Measurements from ENCODE around the gene KHDC4. TPM values are rescaled to one million over a fixed set of nuclear protein-coding genes. Genes with fewer than 3 reads are reported as not detected.
"Not testable (repeated sequence)": the region's sequence is repeated elsewhere in the genome, so short reads cannot be mapped to it uniquely, and the experiment has no call there.

Gene KHDC4
- total RNA-seq, 2 donors from 2014 or later: 21.0 to 27.8 TPM

DNA sequence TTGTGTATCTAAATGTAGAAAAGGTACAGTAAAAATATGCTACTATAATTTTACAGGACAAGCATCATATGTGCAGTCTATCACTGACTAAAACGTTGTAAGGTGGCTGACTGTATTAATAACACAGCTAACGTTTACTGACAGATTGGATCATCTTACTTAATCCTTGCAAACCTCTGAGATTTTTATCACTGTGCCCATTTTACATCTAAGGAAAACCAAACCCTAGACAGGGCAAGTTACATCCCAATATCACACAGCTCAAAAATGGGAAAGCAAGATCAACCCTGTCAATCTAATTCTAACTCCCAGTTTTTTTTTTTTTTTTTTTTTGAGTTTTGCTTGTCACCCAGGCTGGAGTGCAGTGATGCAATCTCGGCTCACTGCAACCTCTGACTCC, 15.6 kb downstream of the KHDC4 start:
- DNase-seq (no peak), ATAC-seq (no peak)
- intact Hi-C loops (cut with DNase I): no loop called here

DNA sequence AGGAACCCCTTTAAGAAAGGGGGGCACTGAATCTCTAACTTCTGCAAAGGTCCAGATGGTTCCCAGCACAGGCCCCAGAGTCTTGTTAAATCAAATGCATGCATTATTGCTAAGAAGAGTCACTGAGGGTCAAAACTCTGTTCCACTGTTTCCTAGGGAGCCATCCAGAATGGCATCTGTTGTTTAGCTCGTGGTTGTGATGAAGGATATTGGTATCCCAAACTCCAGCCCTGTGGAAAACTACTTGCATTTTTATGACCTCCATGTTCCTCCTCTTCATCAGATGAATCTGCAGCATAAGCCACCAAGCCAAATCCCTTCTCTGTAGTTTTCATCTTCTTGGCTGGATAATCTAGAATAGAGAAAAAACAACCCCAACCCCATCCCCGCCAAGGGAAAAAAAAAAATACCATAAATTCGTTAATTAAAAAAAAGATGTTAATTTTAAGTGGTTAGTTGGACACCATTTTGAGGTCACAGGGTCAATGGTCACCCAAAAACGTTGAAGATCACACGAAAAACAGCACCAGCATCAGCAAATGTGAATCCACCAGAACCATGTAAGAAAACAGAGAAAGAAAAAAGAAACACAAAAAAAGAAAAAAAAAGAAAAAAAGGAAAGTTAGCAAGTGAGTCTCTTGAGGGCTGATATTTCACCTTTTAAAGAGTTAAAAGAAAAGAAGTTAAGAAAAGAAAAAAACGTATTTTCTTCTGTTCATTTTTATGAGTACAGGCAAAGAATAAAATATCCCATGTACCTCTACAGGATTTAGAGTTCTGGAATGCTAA, 20.1 kb downstream of the KHDC4 start:
- ATAC-seq: no peak
- DNase-seq: no peak
- intact Hi-C loops (cut with DNase I): no loop called here

DNA sequence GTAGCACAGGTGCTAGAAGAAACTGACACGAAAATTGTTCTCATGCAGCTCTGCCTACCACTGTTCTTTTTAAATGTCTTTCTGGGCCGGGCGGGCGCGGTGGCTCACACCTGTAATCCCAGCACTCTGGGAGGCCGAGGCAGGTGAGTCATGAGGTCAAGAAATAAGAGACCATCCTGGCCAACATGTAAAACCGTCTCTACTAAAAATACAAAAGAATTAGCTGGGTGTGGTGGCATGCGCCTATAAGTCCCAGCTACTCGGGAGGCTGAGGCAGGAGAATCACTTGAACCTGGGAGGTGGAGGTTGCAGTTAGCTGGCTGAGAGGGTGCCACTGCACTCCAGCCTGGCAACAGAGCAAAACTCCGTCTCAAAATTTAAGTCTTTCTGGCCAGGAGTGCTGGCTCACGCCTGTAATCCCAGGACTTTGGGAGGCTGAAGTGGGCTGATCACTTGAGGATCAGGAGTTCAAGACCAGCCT, 22.1 kb downstream of the KHDC4 start:
- no peak for ATAC-seq
- intact Hi-C loops (cut with DNase I): no loop called here
- DNase-seq: no peak

DNA sequence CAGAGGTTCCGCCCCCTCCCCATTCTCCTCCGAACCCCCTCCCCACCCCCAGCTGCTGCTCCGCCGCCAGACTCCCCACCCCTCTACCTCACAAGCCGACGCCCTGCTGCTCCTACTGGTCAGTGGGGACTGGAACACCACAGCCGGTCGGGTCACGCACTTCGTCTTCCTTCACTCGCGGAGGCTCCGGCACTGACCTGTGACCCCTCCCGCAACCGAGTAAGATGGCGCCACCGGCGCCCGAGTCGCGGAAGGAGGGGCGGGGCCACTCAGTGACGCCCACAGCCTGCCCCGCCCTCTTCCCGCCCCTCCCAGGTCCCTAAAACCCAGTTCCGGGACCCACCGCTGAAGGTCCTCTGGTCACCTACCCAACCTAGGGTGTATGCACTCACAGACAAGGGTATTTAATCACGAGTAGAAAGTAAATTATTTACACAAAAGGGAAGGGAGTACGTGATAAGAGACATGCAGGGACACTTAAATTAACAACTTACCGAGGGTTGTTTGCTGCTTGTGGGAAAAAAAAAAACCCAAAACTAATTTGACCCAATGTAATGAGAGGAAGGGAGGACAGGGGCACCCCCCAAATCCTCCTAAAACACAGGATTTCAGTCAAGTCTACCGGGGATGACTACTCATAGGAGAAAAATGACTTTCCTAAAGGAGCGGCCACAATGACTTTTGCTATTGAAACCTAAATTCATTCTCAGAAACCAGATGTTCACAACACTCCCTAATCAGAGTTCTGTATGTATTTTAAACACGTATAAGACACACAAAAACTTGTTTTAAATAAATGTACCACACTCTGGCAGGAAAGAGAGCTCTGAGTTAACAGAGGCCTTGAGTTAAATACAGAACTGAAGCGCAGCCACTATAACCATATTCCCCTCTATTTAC, 22.8 kb downstream of the KHDC4 start, which contains the start of gene RIT1:
TSS of gene RIT1 (minus strand) at position 194 of the 900 bp plus-strand sequence. CDS start 588 bp downstream, outside the sequence.
- DNase-seq: peak; percentile 91
- intact Hi-C loops (cut with DNase I): loop anchor here in 1 of 2 donors (2.0 kb wide), 1 partner anchor 51 kb away; no protein-coding TSS in a partner anchor
- peak; percentile 98 to 99 for ATAC-seq

DNA sequence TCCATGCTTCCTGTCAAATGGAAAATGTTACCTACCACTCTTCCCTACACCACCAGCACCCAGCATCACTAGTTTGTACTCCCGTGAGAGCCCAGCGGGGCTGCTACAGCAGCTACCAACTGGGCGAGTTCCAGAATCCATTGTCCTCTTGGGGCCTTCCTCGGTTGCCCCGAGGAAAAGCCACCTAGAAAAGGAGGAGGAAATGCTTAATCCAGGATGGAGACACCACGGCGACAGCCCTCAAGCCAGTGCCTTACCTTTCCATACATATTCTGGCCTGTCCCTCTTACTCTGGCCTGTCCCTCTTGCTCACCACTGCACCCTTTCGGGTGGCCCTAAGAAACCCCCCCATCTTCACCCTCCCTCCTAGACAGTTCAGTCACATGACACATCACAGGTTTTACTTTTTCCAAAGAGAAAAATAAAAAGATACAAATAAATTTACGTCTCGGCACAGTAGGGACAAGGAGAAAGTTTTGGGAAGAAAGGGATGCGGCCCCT, 23.5 kb downstream of the KHDC4 start:
- ATAC-seq (peak; percentile 66 to 71), DNase-seq (no peak)
- intact Hi-C loops (cut with DNase I): loop anchor here in 1 of 2 donors (2.0 kb wide), 1 partner anchor 50 kb away; no protein-coding TSS in a partner anchor

DNA sequence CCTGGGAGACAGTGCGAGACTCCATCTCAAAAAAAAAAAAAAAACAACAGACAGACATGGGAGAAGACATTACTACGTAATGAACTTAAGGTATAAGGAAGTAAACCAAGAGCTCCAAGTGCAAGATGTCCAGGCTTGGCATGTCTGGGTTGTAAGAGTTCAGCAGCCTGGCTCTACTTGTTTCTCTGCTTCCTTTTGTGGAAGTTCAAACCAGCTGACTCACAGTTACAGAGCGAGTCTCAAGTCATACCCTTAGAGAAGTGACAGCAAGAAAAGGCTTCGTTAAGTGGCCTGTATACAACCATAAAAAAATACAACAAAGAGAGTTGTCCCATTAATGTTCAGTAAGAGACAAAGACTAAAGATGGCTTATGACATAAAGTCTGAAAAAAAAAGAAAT, 24.3 kb downstream of the KHDC4 start:
- ATAC-seq (peak in 1 of 2 donors; percentile 43), DNase-seq (no peak)
- intact Hi-C loops (cut with DNase I): loop anchor here (2.0 to 10.0 kb wide), 2 partner anchors 49 to 95 kb away; no protein-coding TSS in a partner anchor

DNA sequence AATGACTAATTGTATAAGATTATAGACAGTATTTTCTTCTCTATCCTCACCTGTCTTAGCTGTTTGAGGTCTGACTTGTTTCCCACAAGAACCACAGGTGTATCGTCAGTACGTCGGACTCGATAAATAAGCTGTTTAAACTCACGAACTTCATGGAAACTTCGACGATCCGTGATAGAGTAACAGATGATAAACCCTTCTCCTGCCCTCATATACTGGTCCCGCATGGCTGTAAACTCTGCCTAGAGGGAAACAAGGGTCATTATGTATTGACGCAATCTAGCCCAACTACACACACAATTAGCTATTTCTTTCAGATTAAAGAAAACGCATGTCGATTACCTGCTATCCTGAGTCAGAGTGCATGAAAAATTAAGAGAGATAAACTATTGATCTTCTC, 30.0 kb downstream of the KHDC4 start:
- no peak for DNase-seq
- no peak for ATAC-seq
- intact Hi-C loops (cut with DNase I): loop anchor here in 1 of 2 donors (10.0 kb wide), 1 partner anchor 89 kb away; no protein-coding TSS in a partner anchor

DNA sequence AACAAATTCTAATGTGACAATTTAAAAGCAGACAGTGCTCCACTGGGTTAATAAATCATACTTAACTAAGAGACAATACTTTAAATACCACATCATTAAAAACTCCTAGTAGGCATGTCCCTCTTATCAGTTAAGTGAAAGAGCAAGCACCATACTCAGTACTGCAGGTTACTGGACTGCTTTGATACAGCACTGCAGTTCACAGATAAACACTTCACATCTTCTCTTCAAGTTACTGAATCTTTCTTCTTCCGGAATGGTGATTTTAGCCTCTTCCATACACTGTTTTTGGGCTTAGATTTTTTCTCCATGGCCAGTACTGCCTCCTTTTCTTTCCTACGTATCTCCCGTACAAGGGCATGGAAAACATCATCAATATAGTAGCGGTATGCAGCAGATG, 34.1 kb downstream of the KHDC4 start:
- intact Hi-C loops (cut with DNase I): loop anchor here in 1 of 2 donors (10.0 kb wide), 1 partner anchor 85 kb away; no protein-coding TSS in a partner anchor
- ATAC-seq (no peak), DNase-seq (no peak)

DNA sequence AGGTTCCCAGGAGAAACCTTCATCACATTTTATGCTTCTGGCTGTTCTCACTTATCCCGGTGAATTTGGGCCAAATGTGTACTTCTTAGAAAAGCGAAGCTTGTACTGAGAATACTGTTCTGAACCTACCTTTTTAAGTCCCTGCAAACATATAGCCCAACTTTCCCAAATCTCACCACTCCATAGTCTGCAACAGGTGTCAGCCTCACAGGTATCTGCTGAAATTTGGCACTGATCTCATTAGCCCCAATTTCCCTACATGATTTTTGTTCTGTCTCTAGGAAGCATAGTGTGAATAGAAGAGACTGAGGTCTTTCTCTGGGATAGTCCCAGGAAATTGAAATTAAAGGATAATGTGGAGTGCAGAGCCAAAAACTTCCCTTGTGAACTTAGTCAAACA, 34.5 kb downstream of the KHDC4 start:
- no peak for ATAC-seq
- intact Hi-C loops (cut with DNase I): loop anchor here in 1 of 2 donors (10.0 kb wide), 1 partner anchor 85 kb away; no protein-coding TSS in a partner anchor
- DNase-seq: no peak

DNA sequence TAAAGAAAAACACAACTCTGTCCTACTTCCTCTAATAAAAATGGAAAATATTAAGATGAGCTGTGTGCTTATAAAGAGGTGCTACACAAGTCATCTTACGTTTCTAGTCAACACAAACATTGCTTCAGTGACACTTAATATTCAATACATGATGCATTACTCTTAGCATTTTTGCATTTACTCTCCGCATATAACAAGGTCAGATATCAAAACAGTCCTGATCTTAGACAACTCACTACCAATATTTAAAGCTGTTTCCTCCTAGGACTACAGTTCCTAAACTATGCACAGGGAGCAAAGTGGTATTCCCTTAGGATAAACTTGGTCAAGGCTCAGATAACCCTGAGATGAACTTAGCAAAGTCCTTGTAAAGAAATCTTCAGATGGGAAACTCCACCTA, 35.3 kb downstream of the KHDC4 start:
- no peak for ATAC-seq
- no peak for DNase-seq
- intact Hi-C loops (cut with DNase I): no loop called here

DNA sequence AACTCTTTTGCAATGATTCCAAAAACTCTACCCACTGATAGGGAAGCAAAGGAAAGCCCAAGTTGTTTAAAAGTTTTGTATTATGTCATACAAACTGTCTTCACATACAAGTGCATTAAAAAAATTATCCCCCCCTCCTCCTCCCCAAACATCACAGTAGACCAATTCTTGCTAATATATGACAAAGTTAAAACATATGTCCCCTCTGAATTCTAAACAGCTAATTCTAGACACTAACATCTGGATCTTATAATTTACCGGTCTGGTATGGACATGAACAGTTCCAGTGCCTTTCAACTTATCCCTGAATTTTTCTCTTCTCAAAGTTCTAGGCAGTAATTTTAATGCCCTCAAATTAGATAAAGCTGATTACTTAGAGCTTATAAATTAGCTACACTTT, 36.5 kb downstream of the KHDC4 start:
- ATAC-seq (no peak), DNase-seq (no peak)
- intact Hi-C loops (cut with DNase I): no loop called here

DNA sequence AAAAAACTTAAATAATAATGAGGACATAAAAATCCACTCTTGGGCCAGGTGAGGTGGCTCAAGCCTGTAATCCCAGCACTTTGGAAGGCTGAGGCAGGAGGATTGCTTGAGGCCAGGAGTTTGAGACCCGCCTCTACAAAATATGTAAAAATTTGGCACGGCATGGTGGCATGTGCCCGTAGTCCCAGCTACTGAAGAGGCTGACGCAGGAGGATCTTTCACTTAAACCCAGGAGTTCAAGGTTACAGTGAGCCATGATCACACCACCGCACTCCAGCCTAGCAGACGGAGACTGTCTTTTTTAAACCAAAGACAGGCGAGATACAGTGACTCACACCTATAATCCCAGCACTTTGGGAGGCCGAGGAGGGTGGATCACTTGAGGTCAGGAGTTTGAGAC, 37.7 kb downstream of the KHDC4 start:
- ATAC-seq; DNase-seq; intact Hi-C loops (cut with DNase I): not testable (repeated sequence)

DNA sequence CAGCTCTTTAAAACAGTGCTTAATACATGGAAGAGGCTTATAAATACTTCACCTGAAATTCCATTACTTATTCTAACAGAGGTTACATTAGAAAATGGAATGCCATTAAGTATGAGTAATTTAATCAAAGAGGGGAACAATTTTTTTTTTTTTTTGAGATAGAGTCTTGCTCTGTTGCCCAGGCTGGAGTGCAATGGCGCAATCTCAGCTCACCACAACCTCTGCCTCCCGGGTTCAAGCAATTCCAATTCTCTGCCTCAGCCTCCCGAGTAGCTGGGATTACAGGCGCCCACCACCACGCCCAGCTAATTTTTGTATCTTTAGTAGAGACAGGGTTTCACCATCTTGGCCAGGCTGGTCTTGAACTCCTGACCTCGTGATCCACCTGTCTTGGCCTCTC, 38.6 kb downstream of the KHDC4 start:
- intact Hi-C loops (cut with DNase I); ATAC-seq; DNase-seq: not testable (repeated sequence)

DNA sequence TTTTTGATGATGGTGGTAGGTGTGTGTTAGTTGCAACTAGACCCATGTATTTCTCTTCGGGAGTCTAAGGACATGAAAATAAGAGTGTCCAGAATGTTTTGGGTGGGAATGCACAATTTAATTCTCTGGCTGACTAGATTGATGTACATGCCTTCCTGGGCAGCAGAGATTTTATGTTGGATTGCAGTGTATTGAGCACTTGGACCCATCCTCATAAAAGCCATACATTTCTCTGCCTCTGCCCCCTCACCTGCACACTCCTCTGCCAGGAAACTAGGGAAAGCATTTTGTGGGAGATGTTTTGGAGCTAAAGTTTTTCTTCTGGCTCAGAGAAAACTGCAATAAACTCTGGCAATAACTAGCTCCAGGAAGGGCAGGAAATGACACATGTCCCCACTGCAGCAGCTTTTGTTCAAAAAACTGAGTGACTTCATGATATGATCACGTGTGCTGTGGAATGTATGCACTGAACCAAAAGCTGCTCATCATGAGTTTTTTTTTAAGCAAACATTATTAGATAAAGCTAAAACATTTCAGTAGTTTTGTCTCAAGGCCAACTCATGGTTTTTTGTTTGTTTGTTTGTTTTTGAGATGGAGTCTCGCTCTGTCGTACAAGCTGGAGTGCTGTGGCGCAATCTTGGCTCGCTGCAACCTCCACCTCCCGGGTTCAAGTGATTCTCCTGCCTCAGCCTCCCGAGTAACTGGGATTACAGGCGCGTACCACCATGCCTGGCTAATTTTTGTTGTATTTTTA, 40.6 kb downstream of the KHDC4 start:
- peak; percentile 65 to 74 for ATAC-seq
- intact Hi-C loops (cut with DNase I): no loop called here
- DNase-seq: peak; percentile 30

DNA sequence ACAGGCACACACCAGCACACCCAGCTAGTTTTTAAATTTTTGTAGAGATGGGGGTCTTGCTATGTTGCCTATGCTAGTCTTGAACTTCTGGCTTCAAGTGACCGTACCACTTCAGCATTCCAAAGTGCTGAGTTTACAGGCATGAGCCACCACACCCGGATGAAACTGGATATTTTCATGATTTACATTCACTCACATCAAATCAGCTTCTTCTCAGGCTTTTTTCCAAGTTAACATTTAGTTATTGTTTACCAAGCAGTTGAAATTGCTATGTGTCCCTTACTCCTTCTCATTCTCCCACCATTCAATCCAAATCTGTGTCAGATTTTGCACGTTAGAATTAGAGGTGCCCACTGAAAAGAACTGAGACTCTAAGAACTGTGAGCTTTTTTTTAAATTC, 41.4 kb downstream of the KHDC4 start:
- DNase-seq: no peak
- no peak for ATAC-seq
- intact Hi-C loops (cut with DNase I): no loop called here

DNA sequence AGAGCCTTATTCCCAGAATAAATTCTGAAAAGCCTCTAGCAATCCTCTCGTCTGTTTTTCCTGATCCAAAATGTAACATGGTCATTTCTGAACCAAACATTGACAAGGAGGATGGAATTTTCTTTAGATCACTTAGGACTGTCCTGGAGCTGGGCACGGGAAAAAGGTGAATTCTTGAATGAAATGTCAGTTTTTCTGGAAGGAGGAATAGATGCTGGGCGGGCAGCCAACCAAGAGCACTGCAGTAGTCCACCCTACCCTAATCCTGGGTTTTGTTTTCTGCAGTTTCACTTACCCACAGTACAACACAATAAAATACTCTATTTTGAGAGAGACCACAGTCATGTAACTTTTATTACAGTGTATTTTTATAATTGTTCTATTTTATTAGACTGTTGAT, 44.0 kb downstream of the KHDC4 start:
- DNase-seq (no peak), ATAC-seq (no peak)
- intact Hi-C loops (cut with DNase I): no loop called here

DNA sequence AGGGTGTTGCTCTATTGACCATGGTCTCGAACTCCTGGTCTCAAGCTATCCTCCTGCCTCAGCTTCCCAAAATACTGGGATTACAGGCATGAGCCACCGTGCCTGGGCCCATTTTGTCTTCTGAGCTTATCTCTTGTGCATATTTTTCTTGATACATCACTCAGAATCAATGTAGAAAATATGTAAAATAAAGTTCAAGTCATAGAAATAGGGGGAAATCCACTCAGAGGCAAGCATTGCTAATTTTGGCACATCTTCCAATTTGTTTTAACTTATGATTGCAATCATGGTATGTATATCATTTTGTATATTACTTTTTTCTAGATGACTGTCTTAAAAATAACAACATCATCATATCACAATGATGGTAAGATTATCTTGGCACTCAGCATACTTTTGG, 44.6 kb downstream of the KHDC4 start:
- no peak for ATAC-seq
- intact Hi-C loops (cut with DNase I): no loop called here
- no peak for DNase-seq

DNA sequence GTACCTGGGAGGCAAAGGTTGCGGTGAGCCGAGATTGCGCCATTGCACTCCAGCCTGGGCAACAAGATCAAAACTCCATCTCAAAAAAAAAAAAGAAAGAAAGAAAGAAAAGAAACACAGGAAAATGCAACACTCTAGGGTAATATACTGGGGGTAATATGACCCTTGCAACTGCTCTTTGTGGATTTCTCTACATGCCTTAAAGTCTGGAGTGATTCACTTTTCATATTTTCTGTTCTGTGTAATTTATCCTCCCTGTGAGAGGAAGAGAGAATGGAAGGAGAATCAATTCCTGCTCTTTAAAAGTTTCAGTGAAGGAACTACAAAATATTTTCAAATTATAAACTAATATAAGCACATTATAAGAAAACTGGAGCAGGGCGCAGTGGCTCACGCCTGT, 45.7 kb downstream of the KHDC4 start:
- no peak for DNase-seq

DNA sequence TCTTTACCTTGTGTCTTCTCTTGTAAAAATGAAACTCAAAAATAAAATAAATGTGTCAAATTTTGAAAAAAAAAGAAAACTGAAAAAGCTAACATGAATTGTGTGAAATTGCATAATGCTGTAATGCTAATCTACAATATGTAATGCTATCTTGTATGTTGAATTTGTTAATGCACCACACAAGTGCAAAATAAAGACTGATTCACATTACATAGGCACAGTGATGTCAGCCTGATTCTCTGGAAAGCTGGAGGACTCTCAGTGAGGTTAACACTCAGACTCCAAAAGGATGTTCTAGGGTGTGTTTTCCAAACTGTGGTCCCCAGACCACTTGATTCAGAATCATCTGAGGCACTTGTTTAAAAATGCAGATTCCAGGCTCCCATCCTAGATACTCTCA, 49.2 kb downstream of the KHDC4 start:
- ATAC-seq (no peak), DNase-seq (no peak)
- intact Hi-C loops (cut with DNase I): no loop called here

More for the DNA sequence above, 45.7 kb downstream of the KHDC4 start:
- ATAC-seq: no peak
- intact Hi-C loops (cut with DNase I): no loop called here

Data from left cardiac atrium (tissue), 4 donors.